DMS153 (cell line): ENCODE measurements around the gene SERGEF.

ENCODE experiments used
- DNase-seq: peaks from one replicate; lab custom pipeline; 2025; lab: John Stamatoyannopoulos, UW

SERGEF gene

GRCh38 chr11:17812091-17812864 is 200.6 kb downstream of the SERGEF start:
- peak; percentile 69 for DNase-seq

- no peak for DNase-seq
Measured at GRCh38 chr11:17811352-17811751, 201.5 kb downstream of the SERGEF start.

- DNase-seq = no peak
Measured at GRCh38 chr11:17810746-17811145, 202.1 kb downstream of the SERGEF start.

- no peak for DNase-seq
Measured at GRCh38 chr11:17810041-17810440, 202.8 kb downstream of the SERGEF start.

- no peak for DNase-seq
Measured at GRCh38 chr11:17807034-17807433, 205.8 kb downstream of the SERGEF start.

GRCh38 chr11:17805873-17806272 is 207.0 kb downstream of the SERGEF start:
- no peak for DNase-seq

GRCh38 chr11:17805043-17805442 is 207.8 kb downstream of the SERGEF start:
- DNase-seq = no peak

- peak; percentile 12 for DNase-seq
Measured at GRCh38 chr11:17803754-17804334, 209.0 kb downstream of the SERGEF start.

GRCh38 chr11:17802491-17802890 is 210.4 kb downstream of the SERGEF start:
- DNase-seq = no peak

GRCh38 chr11:17801166-17801565 is 211.7 kb downstream of the SERGEF start:
- no peak for DNase-seq

- DNase-seq = no peak
Measured at GRCh38 chr11:17799147-17799546, 213.7 kb downstream of the SERGEF start.

GRCh38 chr11:17798716-17799115 is 214.1 kb downstream of the SERGEF start:
- no peak for DNase-seq

- DNase-seq = no peak
Measured at GRCh38 chr11:17798253-17798652, 214.6 kb downstream of the SERGEF start.

- no peak for DNase-seq
Measured at GRCh38 chr11:17796154-17796553, 216.7 kb downstream of the SERGEF start.

GRCh38 chr11:17794981-17795380 is 217.9 kb downstream of the SERGEF start:
- no peak for DNase-seq

GRCh38 chr11:17793642-17794170 is 219.1 kb downstream of the SERGEF start:
- DNase-seq = no peak

GRCh38 chr11:17792161-17792560 is 220.7 kb downstream of the SERGEF start:
- no peak for DNase-seq

GRCh38 chr11:17791144-17791543 is 221.7 kb downstream of the SERGEF start:
- DNase-seq = no peak

GRCh38 chr11:17790453-17790852 is 222.4 kb downstream of the SERGEF start:
- no peak for DNase-seq

GRCh38 chr11:17788084-17788483 is 224.8 kb downstream of the SERGEF start:
- DNase-seq = no peak

GRCh38 chr11:17786824-17787525 is 225.9 kb downstream of the SERGEF start:
- DNase-seq = no peak

- no peak for DNase-seq
Measured at GRCh38 chr11:17783878-17784277, 229.0 kb downstream of the SERGEF start.
